ENCODE results near the gene STUM.
A peak's percentile ranks its signal among the peaks of the same experiment; 100 is the strongest.

Gene STUM

GRCh38 chr1:226575739-226576378 lies 27.3 kb downstream of the STUM start:
- DNase-seq = no peak
- TF ChIP-seq POLR2A (IDR thresholded peaks at IDR 0.05; ENCODE audit: low read length) (no peak), GATA1 (IDR thresholded peaks at IDR 0.05; ENCODE audit: low read depth, low read length) (no peak)

- TF ChIP-seq GATA1 (IDR thresholded peaks at IDR 0.05; ENCODE audit: low read depth, low read length) (no peak), POLR2A (IDR thresholded peaks at IDR 0.05; ENCODE audit: low read length) (no peak)
- DNase-seq = no peak
Measured at GRCh38 chr1:226576601-226577000, 28.0 kb downstream of the STUM start.

- TF ChIP-seq GATA1 (IDR thresholded peaks at IDR 0.05; ENCODE audit: low read depth, low read length) = no peak
- TF ChIP-seq POLR2A (IDR thresholded peaks at IDR 0.05; ENCODE audit: low read length) = no peak
- no peak for DNase-seq
Measured at GRCh38 chr1:226577401-226578180, 29.0 kb downstream of the STUM start.

GRCh38 chr1:226578946-226579578 lies 30.5 kb downstream of the STUM start:
- TF ChIP-seq POLR2A (IDR thresholded peaks at IDR 0.05; ENCODE audit: low read length) (no peak), GATA1 (IDR thresholded peaks at IDR 0.05; ENCODE audit: low read depth, low read length) (no peak)

GRCh38 chr1:226579781-226580323 lies 31.3 kb downstream of the STUM start:
- peak in 1 of 2 experiments; percentile 30 for DNase-seq
- TF ChIP-seq GATA1 (IDR thresholded peaks at IDR 0.05; ENCODE audit: low read depth, low read length) = no peak
- no peak for TF ChIP-seq POLR2A (IDR thresholded peaks at IDR 0.05; ENCODE audit: low read length)

More at GRCh38 chr1:226578946-226579578, 30.5 kb downstream of the STUM start:
- DNase-seq = peak; percentile 33 to 73

GRCh38 chr1:226580625-226581270 lies 32.2 kb downstream of the STUM start:
- no peak for DNase-seq

GRCh38 chr1:226581650-226582330 lies 33.2 kb downstream of the STUM start:
- no peak for DNase-seq
- TF ChIP-seq GATA1 (IDR thresholded peaks at IDR 0.05; ENCODE audit: low read depth, low read length) (no peak), POLR2A (IDR thresholded peaks at IDR 0.05; ENCODE audit: low read length) (no peak)

More at GRCh38 chr1:226580625-226581270, 32.2 kb downstream of the STUM start:
- no peak for TF ChIP-seq POLR2A (IDR thresholded peaks at IDR 0.05; ENCODE audit: low read length)
- no peak for TF ChIP-seq GATA1 (IDR thresholded peaks at IDR 0.05; ENCODE audit: low read depth, low read length)

- no peak for DNase-seq
- TF ChIP-seq POLR2A (IDR thresholded peaks at IDR 0.05; ENCODE audit: low read length) (no peak), GATA1 (IDR thresholded peaks at IDR 0.05; ENCODE audit: low read depth, low read length) (no peak)
Measured at GRCh38 chr1:226582966-226583365, 34.4 kb downstream of the STUM start.

- TF ChIP-seq GATA1 (IDR thresholded peaks at IDR 0.05; ENCODE audit: low read depth, low read length) = no peak
- no peak for DNase-seq
Measured at GRCh38 chr1:226584164-226584563, 35.6 kb downstream of the STUM start.

- DNase-seq = no peak
- TF ChIP-seq POLR2A (IDR thresholded peaks at IDR 0.05; ENCODE audit: low read length) = no peak
- no peak for TF ChIP-seq GATA1 (IDR thresholded peaks at IDR 0.05; ENCODE audit: low read depth, low read length)
Measured at GRCh38 chr1:226586116-226586515, 37.6 kb downstream of the STUM start.

- DNase-seq = no peak
- TF ChIP-seq GATA1 (IDR thresholded peaks at IDR 0.05; ENCODE audit: low read depth, low read length) = no peak
- TF ChIP-seq POLR2A (IDR thresholded peaks at IDR 0.05; ENCODE audit: low read length) = no peak
Measured at GRCh38 chr1:226586650-226587422, 38.3 kb downstream of the STUM start.

GRCh38 chr1:226588484-226588883 lies 39.9 kb downstream of the STUM start:
- TF ChIP-seq GATA1 (IDR thresholded peaks at IDR 0.05; ENCODE audit: low read depth, low read length) (no peak), POLR2A (IDR thresholded peaks at IDR 0.05; ENCODE audit: low read length) (no peak)
- no peak for DNase-seq

Measured in erythroblast (primary cell).